Measurements from ENCODE around the gene DUOXA2.

Gene DUOXA2

GRCh38 chr15:45116482-45117307, 2.6 kb downstream of the DUOXA2 start:
- Mint-ChIP-seq H3K27me3 (peaks cover 87 to 98% of the 10 kb centered on the region in 2 donors), H3K4me3 (peak overlapping the region; percentile 47 to 77), H3K27ac (no peak overlapping the region), H3K9me3 (no peaks in the 10 kb centered on the region), H3K4me1 (ENCODE audit: low read depth in 2 of 2) (peaks cover 18 to 41% of the 10 kb centered on the region in 2 donors), H3K36me3 (ENCODE audit: insufficient read depth) (peaks cover 2% of the 10 kb centered on the region)
- DNase-seq (no peak), ATAC-seq (replicated peaks) (no peak)

GRCh38 chr15:45117308-45118130, 3.4 kb downstream of the DUOXA2 start:
- Mint-ChIP-seq H3K36me3 (ENCODE audit: insufficient read depth) (peaks cover 2% of the 10 kb centered on the region), H3K9me3 (no peaks in the 10 kb centered on the region), H3K4me1 (ENCODE audit: low read depth in 2 of 2) (peaks cover 18 to 32% of the 10 kb centered on the region in 2 donors), H3K27me3 (peaks cover 83 to 96% of the 10 kb centered on the region in 2 donors), H3K4me3 (peak overlapping the region; percentile 72 to 77), H3K27ac (peak overlapping the region in 1 of 2 donors; percentile 3)
- DNase-seq (no peak), ATAC-seq (replicated peaks) (peak; percentile 10)

GRCh38 chr15:45118131-45118588, 4.0 kb downstream of the DUOXA2 start:
- peaks cover 18 to 28% of the 10 kb centered on the region in 2 donors for H3K4me1 Mint-ChIP-seq (ENCODE audit: low read depth in 2 of 2)
- no peaks in the 10 kb centered on the region for H3K9me3 Mint-ChIP-seq
- H3K36me3 Mint-ChIP-seq (ENCODE audit: insufficient read depth), result peaks cover 2% of the 10 kb centered on the region
- DNase-seq (peak; percentile 79 to 84 (median 82)), ATAC-seq (replicated peaks) (peak; percentile 99)
- H3K27ac Mint-ChIP-seq, result peak overlapping the region in 1 of 2 donors; percentile 3
- H3K4me3 Mint-ChIP-seq, result peak overlapping the region; percentile 72 to 77
- H3K27me3 Mint-ChIP-seq, result peaks cover 77 to 96% of the 10 kb centered on the region in 2 donors

- Mint-ChIP-seq H3K9me3 (no peaks in the 10 kb centered on the region), H3K4me3 (no peak overlapping the region), H3K4me1 (ENCODE audit: low read depth in 2 of 2) (peaks cover 15 to 24% of the 10 kb centered on the region in 2 donors), H3K36me3 (ENCODE audit: insufficient read depth) (no peaks in the 10 kb centered on the region), H3K27ac (no peak overlapping the region), H3K27me3 (peaks cover 69 to 91% of the 10 kb centered on the region in 2 donors)
- no peak for DNase-seq
- ATAC-seq (replicated peaks), result no peak
Observed at GRCh38 chr15:45118996-45119395, 4.9 kb downstream of the DUOXA2 start.

GRCh38 chr15:45120081-45120972, 6.2 kb downstream of the DUOXA2 start:
- H3K36me3 Mint-ChIP-seq (ENCODE audit: insufficient read depth), result no peaks in the 10 kb centered on the region
- no peak for ATAC-seq (replicated peaks)
- H3K4me1 Mint-ChIP-seq (ENCODE audit: low read depth in 2 of 2), result peaks cover 13 to 17% of the 10 kb centered on the region in 2 donors

GRCh38 chr15:45121020-45121419, 6.9 kb downstream of the DUOXA2 start:
- ATAC-seq (replicated peaks), result no peak
- Mint-ChIP-seq H3K27ac (no peak overlapping the region), H3K4me1 (ENCODE audit: low read depth in 2 of 2) (peaks cover 13 to 17% of the 10 kb centered on the region in 2 donors)

More at GRCh38 chr15:45120081-45120972, 6.2 kb downstream of the DUOXA2 start:
- peaks cover 65 to 87% of the 10 kb centered on the region in 2 donors for H3K27me3 Mint-ChIP-seq
- no peak overlapping the region for H3K4me3 Mint-ChIP-seq
- H3K27ac Mint-ChIP-seq, result no peak overlapping the region
- DNase-seq, result no peak
- H3K9me3 Mint-ChIP-seq, result no peaks in the 10 kb centered on the region

GRCh38 chr15:45121706-45122417, 7.7 kb downstream of the DUOXA2 start:
- H3K4me1 Mint-ChIP-seq (ENCODE audit: low read depth in 2 of 2), result peaks cover 13% of the 10 kb centered on the region in 2 donors
- no peaks in the 10 kb centered on the region for H3K9me3 Mint-ChIP-seq
- DNase-seq (no peak), ATAC-seq (replicated peaks) (no peak)
- H3K27me3 Mint-ChIP-seq, result peaks cover 65 to 85% of the 10 kb centered on the region in 2 donors
- H3K36me3 Mint-ChIP-seq (ENCODE audit: insufficient read depth), result no peaks in the 10 kb centered on the region
- no peak overlapping the region for H3K4me3 Mint-ChIP-seq
- no peak overlapping the region for H3K27ac Mint-ChIP-seq

More at GRCh38 chr15:45121020-45121419, 6.9 kb downstream of the DUOXA2 start:
- no peak for DNase-seq
- no peaks in the 10 kb centered on the region for H3K9me3 Mint-ChIP-seq
- H3K36me3 Mint-ChIP-seq (ENCODE audit: insufficient read depth), result no peaks in the 10 kb centered on the region
- H3K4me3 Mint-ChIP-seq, result no peak overlapping the region
- peaks cover 65 to 87% of the 10 kb centered on the region in 2 donors for H3K27me3 Mint-ChIP-seq

GRCh38 chr15:45122719-45123118, 8.6 kb downstream of the DUOXA2 start:
- no peak for DNase-seq
- H3K36me3 Mint-ChIP-seq (ENCODE audit: insufficient read depth), result no peaks in the 10 kb centered on the region
- H3K9me3 Mint-ChIP-seq, result no peaks in the 10 kb centered on the region
- H3K27me3 Mint-ChIP-seq, result peaks cover 61 to 80% of the 10 kb centered on the region in 2 donors
- no peak overlapping the region for H3K27ac Mint-ChIP-seq
- peaks cover 5 to 6% of the 10 kb centered on the region in 2 donors for H3K4me1 Mint-ChIP-seq (ENCODE audit: low read depth in 2 of 2)
- no peak overlapping the region for H3K4me3 Mint-ChIP-seq
- ATAC-seq (replicated peaks), result no peak

- no peak for DNase-seq
- H3K36me3 Mint-ChIP-seq (ENCODE audit: insufficient read depth), result no peaks in the 10 kb centered on the region
- H3K9me3 Mint-ChIP-seq, result no peaks in the 10 kb centered on the region
- no peak overlapping the region for H3K27ac Mint-ChIP-seq
- peaks cover 0 to under 1% of the 10 kb centered on the region in 2 donors for H3K4me1 Mint-ChIP-seq (ENCODE audit: low read depth in 2 of 2)
- H3K27me3 Mint-ChIP-seq, result peaks cover 61 to 80% of the 10 kb centered on the region in 2 donors
- ATAC-seq (replicated peaks), result no peak
- H3K4me3 Mint-ChIP-seq, result no peak overlapping the region
Observed at GRCh38 chr15:45123397-45123796, 9.3 kb downstream of the DUOXA2 start.

- peak; percentile 37 to 51 (median 38) for DNase-seq
Observed at GRCh38 chr15:45126535-45127158, 12.5 kb downstream of the DUOXA2 start.

GRCh38 chr15:45128971-45129639, 15.0 kb downstream of the DUOXA2 start:
- DNase-seq (no peak), ATAC-seq (replicated peaks) (no peak)
- Mint-ChIP-seq H3K4me1 (ENCODE audit: low read depth in 2 of 2) (no peaks in the 10 kb centered on the region), H3K4me3 (peak overlapping the region in 1 of 2 donors; percentile 25), H3K27ac (no peak overlapping the region), H3K36me3 (ENCODE audit: insufficient read depth) (peaks cover 1% of the 10 kb centered on the region), H3K27me3 (peaks cover 79 to 81% of the 10 kb centered on the region in 2 donors), H3K9me3 (no peaks in the 10 kb centered on the region)

More at GRCh38 chr15:45126535-45127158, 12.5 kb downstream of the DUOXA2 start:
- H3K27me3 Mint-ChIP-seq, result peaks cover 59 to 74% of the 10 kb centered on the region in 2 donors
- ATAC-seq (replicated peaks), result peak; percentile 74
- no peaks in the 10 kb centered on the region for H3K4me1 Mint-ChIP-seq (ENCODE audit: low read depth in 2 of 2)
- no peak overlapping the region for H3K4me3 Mint-ChIP-seq
- no peak overlapping the region for H3K27ac Mint-ChIP-seq
- no peaks in the 10 kb centered on the region for H3K36me3 Mint-ChIP-seq (ENCODE audit: insufficient read depth)
- H3K9me3 Mint-ChIP-seq, result no peaks in the 10 kb centered on the region
